Loucy (cell line): ENCODE data around the gene MAP2.

Experiments
- H2AFZ ChIP-seq: fragments of 200-600 bp; sonication (generic); 2 replicates; pipeline ENCODE4 v1.6.0; 2016; ENCODE audit warnings: antibody characterized with exemption, mild to moderate bottlenecking, low read length, moderate library complexity
- H3F3A ChIP-seq: fragments of 200-600 bp; 2 replicates; pipeline ENCODE4 v1.6.0; 2016; ENCODE audit warnings: antibody characterized with exemption, low read depth, mild to moderate bottlenecking
- H3K27me3 ChIP-seq: fragments of 200-600 bp; sonication (generic); 2 replicates; pipeline ENCODE4 v1.6.1; 2014; ENCODE audit warnings: low read length, mild to moderate bottlenecking; ENCODE audit not compliant: insufficient read depth, poor library complexity, severe bottlenecking
- H3K36me3 ChIP-seq: fragments of 200-600 bp; sonication (generic); 2 replicates; pipeline ENCODE4 v1.6.1; 2016; ENCODE audit warnings: low read length; ENCODE audit not compliant: insufficient read depth
- H3K4me1 ChIP-seq: fragments of 200-600 bp; sonication (generic); 2 replicates; pipeline ENCODE4 v1.5.1; 2014; ENCODE audit warnings: low read length, mild to moderate bottlenecking; ENCODE audit not compliant: insufficient read depth, poor library complexity, severe bottlenecking
- H3K4me2 ChIP-seq: fragments of 200-600 bp; sonication (generic); 2 replicates; pipeline ENCODE4 v1.6.0; 2014; ENCODE audit warnings: antibody characterized with exemption, low read length, low read depth, mild to moderate bottlenecking; ENCODE audit not compliant: poor library complexity, severe bottlenecking
- H3K4me3 ChIP-seq: fragments of 200-600 bp; sonication (generic); 2 replicates; pipeline ENCODE4 v1.5.1; 2014; ENCODE audit warnings: low read length, mild to moderate bottlenecking, mixed read lengths; ENCODE audit not compliant: poor library complexity, severe bottlenecking
- H3K79me2 ChIP-seq: fragments of 200-600 bp; sonication (generic); 2 replicates; pipeline ENCODE4 v1.6.1; 2014; ENCODE audit warnings: low read length; ENCODE audit not compliant: insufficient read depth
- H3K9ac ChIP-seq: fragments of 200-600 bp; sonication (generic); 2 replicates; pipeline ENCODE4 v1.6.0; 2014; ENCODE audit warnings: mild to moderate bottlenecking, low read depth, low read length, moderate library complexity; ENCODE audit not compliant: poor library complexity, severe bottlenecking
- H3K9me2 ChIP-seq: fragments of 200-600 bp; sonication (generic); replicated peaks from 2 replicates; pipeline ENCODE4 v1.6.1; 2016; ENCODE audit warnings: low read depth, low read length, mixed read lengths
- H3K9me3 ChIP-seq: fragments of 200-600 bp; sonication (generic); 2 replicates; pipeline ENCODE4 v1.6.1; 2014; ENCODE audit warnings: mild to moderate bottlenecking, antibody characterized with exemption, low read length, low read depth; ENCODE audit not compliant: insufficient read depth
- H4K20me1 ChIP-seq: fragments of 200-600 bp; sonication (generic); 2 replicates; pipeline ENCODE4 v1.6.0; 2014; ENCODE audit warnings: antibody characterized with exemption, low read length, mild to moderate bottlenecking; ENCODE audit not compliant: insufficient read depth, poor library complexity, severe bottlenecking
- EZH2phosphoT487 ChIP-seq: fragments of 200-600 bp; IDR thresholded peaks from 2 replicates; pipeline ENCODE4 v1.6.1; 2018; ENCODE audit warnings: antibody characterized with exemption, mild to moderate bottlenecking, moderate library complexity, borderline replicate concordance
- TF ChIP-seq, protein P1 (sequence below): fragments of 200-600 bp; sonication (generic); conservative IDR thresholded peaks from 2 replicates; pipeline ENCODE4 v1.5.1; 2014; ENCODE audit warnings: mild to moderate bottlenecking, antibody characterized with exemption, low read length

MAP2 gene

DNA sequence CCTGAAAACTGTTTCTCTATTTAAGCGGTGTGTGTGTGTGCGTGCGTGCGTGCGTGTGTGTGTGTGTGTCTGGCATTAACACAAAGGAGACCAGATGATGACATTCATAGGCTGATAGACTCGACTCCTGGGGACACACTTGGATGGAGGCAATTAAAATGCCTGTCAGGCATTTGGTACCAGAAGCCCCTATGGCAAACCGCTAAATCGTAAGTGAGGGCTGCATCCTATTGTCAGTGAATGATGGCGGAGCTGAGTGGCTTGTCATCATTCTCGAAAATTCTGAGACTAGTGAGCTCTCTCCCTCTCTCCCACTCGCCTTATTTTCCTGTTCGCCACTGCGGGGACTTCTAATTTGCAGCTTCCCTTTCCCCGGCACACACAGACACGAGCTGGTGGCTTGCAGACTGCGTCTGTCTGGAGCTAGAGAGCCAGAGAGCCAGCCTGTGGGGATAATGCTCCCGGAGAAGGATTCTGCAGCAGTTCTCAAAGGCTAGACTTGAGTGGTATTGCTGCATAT is 155.4 kb downstream of the MAP2 start:
- no peaks in the 10 kb centered on the region for H4K20me1 ChIP-seq
- no peaks in the 10 kb centered on the region for H3K4me1 ChIP-seq
- no peaks in the 10 kb centered on the region for H3K9me3 ChIP-seq
- no peaks in the 10 kb centered on the region for H3F3A ChIP-seq
- no peaks in the 10 kb centered on the region for H3K36me3 ChIP-seq
- no peaks in the 10 kb centered on the region for H3K9me2 ChIP-seq
- H3K79me2 ChIP-seq = no peaks in the 10 kb centered on the region
- H2AFZ ChIP-seq = peak overlapping the region; percentile 81
- no peaks in the 10 kb centered on the region for H3K27me3 ChIP-seq
- peak overlapping the region; percentile 40 for H3K4me2 ChIP-seq
- H3K9ac ChIP-seq = no peak overlapping the region
- no peak overlapping the region for H3K4me3 ChIP-seq
- TF ChIP-seq, protein P1, sequence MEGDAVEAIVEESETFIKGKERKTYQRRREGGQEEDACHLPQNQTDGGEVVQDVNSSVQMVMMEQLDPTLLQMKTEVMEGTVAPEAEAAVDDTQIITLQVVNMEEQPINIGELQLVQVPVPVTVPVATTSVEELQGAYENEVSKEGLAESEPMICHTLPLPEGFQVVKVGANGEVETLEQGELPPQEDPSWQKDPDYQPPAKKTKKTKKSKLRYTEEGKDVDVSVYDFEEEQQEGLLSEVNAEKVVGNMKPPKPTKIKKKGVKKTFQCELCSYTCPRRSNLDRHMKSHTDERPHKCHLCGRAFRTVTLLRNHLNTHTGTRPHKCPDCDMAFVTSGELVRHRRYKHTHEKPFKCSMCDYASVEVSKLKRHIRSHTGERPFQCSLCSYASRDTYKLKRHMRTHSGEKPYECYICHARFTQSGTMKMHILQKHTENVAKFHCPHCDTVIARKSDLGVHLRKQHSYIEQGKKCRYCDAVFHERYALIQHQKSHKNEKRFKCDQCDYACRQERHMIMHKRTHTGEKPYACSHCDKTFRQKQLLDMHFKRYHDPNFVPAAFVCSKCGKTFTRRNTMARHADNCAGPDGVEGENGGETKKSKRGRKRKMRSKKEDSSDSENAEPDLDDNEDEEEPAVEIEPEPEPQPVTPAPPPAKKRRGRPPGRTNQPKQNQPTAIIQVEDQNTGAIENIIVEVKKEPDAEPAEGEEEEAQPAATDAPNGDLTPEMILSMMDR = no peak
- TF ChIP-seq EZH2phosphoT487 = no peak

DNA sequence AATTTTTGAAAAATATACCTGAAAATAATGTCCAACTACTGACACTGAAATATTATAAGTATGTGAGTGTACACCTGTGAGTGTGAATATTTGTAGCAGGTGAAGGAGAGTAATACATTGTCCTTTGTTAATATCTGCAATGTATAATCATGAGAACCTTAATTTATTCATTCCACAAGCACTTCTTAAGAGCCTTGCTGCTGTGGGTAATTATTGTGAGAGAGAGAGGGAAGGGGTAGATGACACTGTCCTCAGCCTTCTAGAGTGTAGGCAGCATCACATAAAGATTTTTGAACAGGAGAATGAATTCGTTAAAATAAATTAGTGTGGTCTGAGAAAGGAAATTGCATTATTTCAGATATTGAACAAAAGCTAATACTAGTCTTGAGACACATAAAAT is 157.2 kb downstream of the MAP2 start:
- Histone ChIP-seq H3F3A (no peaks in the 10 kb centered on the region), H3K79me2 (no peaks in the 10 kb centered on the region), H3K9ac (no peak overlapping the region), H3K4me3 (no peak overlapping the region), H2AFZ (no peak overlapping the region), H3K9me3 (no peaks in the 10 kb centered on the region), H3K4me1 (no peaks in the 10 kb centered on the region), H3K9me2 (no peaks in the 10 kb centered on the region), H4K20me1 (no peaks in the 10 kb centered on the region), H3K36me3 (no peaks in the 10 kb centered on the region), H3K4me2 (no peak overlapping the region), H3K27me3 (no peaks in the 10 kb centered on the region)
- TF ChIP-seq, protein P1 = no peak

DNA sequence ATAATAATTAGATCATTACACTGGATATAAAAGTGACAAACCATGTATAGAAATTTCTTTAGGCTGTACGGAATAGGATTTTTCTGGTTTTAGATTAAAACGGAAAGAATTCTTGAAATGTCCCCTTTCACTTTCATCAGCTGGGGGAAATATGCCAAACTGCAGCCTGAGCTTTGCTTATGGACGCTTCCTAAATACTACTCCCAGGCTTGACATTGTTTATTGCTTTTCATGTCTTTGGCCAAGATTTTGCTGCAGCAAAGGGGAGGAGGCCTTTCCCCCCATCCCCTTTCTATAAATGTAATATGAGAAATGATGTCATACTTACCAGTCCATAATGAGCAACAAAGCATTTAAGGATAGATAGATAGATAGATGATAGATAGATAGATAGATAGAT is 158.4 kb downstream of the MAP2 start:
- no peaks in the 10 kb centered on the region for H3K9me2 ChIP-seq
- H3K4me2 ChIP-seq = no peak overlapping the region
- H3F3A ChIP-seq = no peaks in the 10 kb centered on the region
- no peaks in the 10 kb centered on the region for H3K4me1 ChIP-seq
- no peak for TF ChIP-seq EZH2phosphoT487
- TF ChIP-seq, protein P1 = no peak
- no peak overlapping the region for H2AFZ ChIP-seq
- H3K79me2 ChIP-seq = no peaks in the 10 kb centered on the region
- H3K9me3 ChIP-seq = no peaks in the 10 kb centered on the region
- no peak overlapping the region for H3K4me3 ChIP-seq
- H4K20me1 ChIP-seq = no peaks in the 10 kb centered on the region
- H3K36me3 ChIP-seq = no peaks in the 10 kb centered on the region
- no peaks in the 10 kb centered on the region for H3K27me3 ChIP-seq
- H3K9ac ChIP-seq = no peak overlapping the region
